Measurements from ENCODE around the gene ALDH1L1.

- TF ChIP-seq CTCF (conservative IDR thresholded peaks at IDR 0.05), result no peak
- no peak for TF ChIP-seq EZH2 (IDR thresholded peaks at IDR 0.05; ENCODE audit: low read depth)
Measured at GRCh38 chr3:126056088-126056487, 124.3 kb downstream of the ALDH1L1 start.
